HepG2 (cell line): ENCODE results near the gene CADM2. TPM values are rescaled to one million over a fixed set of nuclear protein-coding genes. Genes with fewer than 3 reads are reported as not detected.
A peak's percentile ranks its signal among the peaks of the same experiment; 100 is the strongest.

Experiments used
- CEBPG ChIP-seq: IDR thresholded peaks from 2 replicates; pipeline ENCODE4 v1.6.1; 2016
- FOXP1 ChIP-seq, 2 experiments: fragments of 450-650 bp in 1 of 2; IDR thresholded peaks; 2 replicates each; pipeline ENCODE4 v1.6.1; 2017 to 2018; ENCODE audit warnings: antibody characterized with exemption in 1 of 2
- HDAC1 ChIP-seq: sonication (generic); formaldehyde crosslinking; IDR thresholded peaks from 2 replicates; pipeline ENCODE4 v1.5.1; 2020; ENCODE audit warnings: mild to moderate bottlenecking, missing genetic modification reagents
- MAFK ChIP-seq, 2 experiments: IDR thresholded peaks in 1 of 2; conservative IDR thresholded peaks in 1 of 2; 2 replicates each; pipeline ENCODE4 v1.6.1; 2011; ENCODE audit warnings: improper control_type of control experiment in 2 of 2, low read length in 2 of 2
- NFE2L2 ChIP-seq: fragments of 150-350 bp; IDR thresholded peaks from 2 replicates; pipeline ENCODE4 v1.6.1; 2014; ENCODE audit warnings: low read length
- NR2F6 ChIP-seq, 2 experiments: IDR thresholded peaks; 2 replicates each; pipeline ENCODE4 v1.6.1; 2016; ENCODE audit warnings: antibody characterized with exemption in 1 of 2, mild to moderate bottlenecking in 1 of 2
- POGZ ChIP-seq: sonication (generic); formaldehyde crosslinking; IDR thresholded peaks from 2 replicates; pipeline ENCODE4 v1.4.0; 2020; ENCODE audit warnings: mild to moderate bottlenecking, missing genetic modification reagents
- RXRB ChIP-seq: IDR thresholded peaks from 2 replicates; pipeline ENCODE4 v1.6.1; 2016; ENCODE audit warnings: borderline replicate concordance, missing genetic modification reagents, missing compliant biosample characterization
- SMYD3 ChIP-seq: sonication (generic); formaldehyde crosslinking; IDR thresholded peaks from 2 replicates; pipeline ENCODE4 v1.8.1; 2023; ENCODE audit warnings: mild to moderate bottlenecking, missing genetic modification reagents
- ZBTB1 ChIP-seq: sonication (generic); formaldehyde crosslinking; IDR thresholded peaks from 2 replicates; pipeline ENCODE4 v1.4.0; 2020; ENCODE audit warnings: missing genetic modification reagents, borderline replicate concordance
- ZNF20 ChIP-seq: sonication (generic); formaldehyde crosslinking; IDR thresholded peaks from 2 replicates; pipeline ENCODE4 v1.4.0; 2020; ENCODE audit warnings: mild to moderate bottlenecking, moderate library complexity, missing genetic modification reagents
- ZSCAN22 ChIP-seq: sonication (generic); formaldehyde crosslinking; IDR thresholded peaks from 2 replicates; pipeline ENCODE4 v1.4.0; 2020; ENCODE audit warnings: mild to moderate bottlenecking, missing genetic modification reagents
- polyA plus RNA-seq, 8 experiments: library from polyadenylated mRNA; depleted of rRNA in 3 of 8; stranded (reverse) in 7 of 8; unstranded in 1 of 8; fragments of >200 nt; fragmentation: Illumina TruSeq in 4 of 8; extraction: Trizol in 4 of 8; gene quantifications; 2 replicates each; pipeline versions ENCODE4 v1.2.1 to v1.2.3, GENCODE V29; 2011 to 2016; ENCODE audit warnings: low read depth in 4 of 8, missing spikeins in 1 of 8, mixed read lengths in 1 of 8; ENCODE audit not compliant: insufficient read depth in 1 of 8
- total RNA-seq, 5 experiments: library from RNA; depleted of rRNA; stranded (reverse); fragments of >200 nt; fragmentation: Illumina TruSeq; extraction: Trizol; gene quantifications; 2 replicates each; pipeline ENCODE4 v1.2.3, GENCODE V29; 2016; ENCODE audit warnings: low read depth in 1 of 5
- TF ChIP-seq, protein P1 (sequence below): IDR thresholded peaks from 2 replicates; pipeline ENCODE4 v1.6.1; 2016; ENCODE audit warnings: missing biosample characterization, missing genetic modification reagents, low read depth
- TF ChIP-seq, protein P2 (sequence below): sonication (generic); formaldehyde crosslinking; IDR thresholded peaks from 2 replicates; pipeline ENCODE4 v1.5.1; 2020; ENCODE audit warnings: mild to moderate bottlenecking, missing genetic modification reagents, borderline replicate concordance
- TF ChIP-seq, protein P3 (sequence below): sonication (generic); formaldehyde crosslinking; IDR thresholded peaks from 2 replicates; pipeline ENCODE4 v1.4.0; 2020; ENCODE audit warnings: mild to moderate bottlenecking, missing genetic modification reagents
- TF ChIP-seq, protein P4 (sequence below): sonication (generic); formaldehyde crosslinking; conservative IDR thresholded peaks from 2 replicates; pipeline ENCODE4 v1.4.0; 2020; ENCODE audit warnings: missing genetic modification reagents

CADM2 gene
- total and polyA plus RNA-seq, 2 of the 13 experiments (the other 11 are each of a cell fraction or from before 2014, with no cell fraction given), result not detected

DNA sequence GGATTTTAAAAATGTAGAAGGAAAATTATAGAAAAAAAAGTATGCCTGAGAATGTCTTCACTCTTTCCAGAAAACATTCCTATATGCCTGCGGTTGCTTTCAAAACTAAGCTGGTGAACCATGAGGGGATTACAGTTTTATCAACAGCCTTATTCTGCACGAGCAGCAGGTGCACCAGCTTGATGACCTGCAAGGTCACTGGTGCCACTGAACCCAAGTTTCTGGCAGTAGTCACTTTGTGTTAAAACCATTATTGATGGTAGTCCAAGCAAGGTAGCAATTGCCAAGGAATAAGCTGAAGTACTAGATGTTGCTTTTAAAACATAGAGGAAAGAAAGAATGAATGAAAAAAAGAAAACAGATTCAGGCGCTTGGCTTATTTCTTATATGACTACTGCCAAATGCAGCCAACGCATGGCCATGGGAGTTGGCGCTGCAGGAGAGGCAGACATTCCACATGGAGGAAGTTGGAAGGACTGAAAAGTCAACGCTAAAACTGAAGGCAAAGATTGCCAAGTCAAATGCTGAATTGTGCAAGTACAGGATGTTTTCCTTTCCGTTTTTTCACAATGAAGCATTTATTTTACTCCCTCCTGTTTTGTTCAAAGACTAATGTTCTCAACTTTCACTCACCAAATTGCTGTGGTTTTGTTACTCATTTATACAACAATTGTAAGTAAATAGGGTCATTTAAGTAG lies 601.4 kb downstream of the CADM2 start (continued):
- TF ChIP-seq HDAC1 (CRISPR knock-in tag) (no peak), NR2F6 (IDR thresholded peaks at IDR 0.05) (no peak), NR2F6 (CRISPR knock-in tag; IDR thresholded peaks at IDR 0.05) (no peak), ZSCAN22 (CRISPR knock-in tag) (no peak), MAFK (conservative IDR thresholded peaks at IDR 0.05 in 1 of 2, IDR thresholded peaks at IDR 0.05 in 1 of 2; ENCODE audit: low read length in 2 of 2) (0 out of 4 replicates have a peak, but pooled peaks have one; percentile 1 to 8), ZNF20 (CRISPR knock-in tag) (no peak), RXRB (peak; percentile 20; the same call in 1 of the 2 replicates), CEBPG (CRISPR knock-in tag) (peak; percentile 64), NFE2L2 (no peak), FOXP1 (IDR thresholded peaks at IDR 0.05) (no peak), FOXP1 (CRISPR knock-in tag; IDR thresholded peaks at IDR 0.05) (peak; percentile 62; the same call in 1 of the 2 replicates), ZBTB1 (no peak), SMYD3 (CRISPR knock-in tag) (no peak), POGZ (peak; percentile 40)
- TF ChIP-seq, protein P1, sequence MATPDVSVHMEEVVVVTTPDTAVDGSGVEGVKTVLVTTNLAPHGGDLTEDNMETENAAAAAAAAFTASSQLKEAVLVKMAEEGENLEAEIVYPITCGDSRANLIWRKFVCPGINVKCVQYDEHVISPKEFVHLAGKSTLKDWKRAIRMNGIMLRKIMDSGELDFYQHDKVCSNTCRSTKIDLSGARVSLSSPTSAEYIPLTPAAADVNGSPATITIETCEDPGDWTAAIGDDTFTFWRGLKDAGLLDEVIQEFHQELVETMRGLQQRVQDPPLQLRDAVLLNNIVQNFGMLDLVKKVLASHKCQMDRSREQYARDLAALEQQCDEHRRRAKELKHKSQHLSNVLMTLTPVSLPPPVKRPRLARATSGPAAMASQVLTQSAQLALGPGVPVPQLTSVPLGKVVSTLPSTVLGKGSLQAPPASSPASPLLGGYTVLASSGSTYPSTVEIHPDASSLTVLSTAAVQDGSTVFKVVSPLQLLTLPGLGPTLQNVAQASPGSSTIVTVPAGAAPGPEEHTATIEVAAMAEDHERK (CRISPR knock-in tag), result no peak
- TF ChIP-seq, protein P2, sequence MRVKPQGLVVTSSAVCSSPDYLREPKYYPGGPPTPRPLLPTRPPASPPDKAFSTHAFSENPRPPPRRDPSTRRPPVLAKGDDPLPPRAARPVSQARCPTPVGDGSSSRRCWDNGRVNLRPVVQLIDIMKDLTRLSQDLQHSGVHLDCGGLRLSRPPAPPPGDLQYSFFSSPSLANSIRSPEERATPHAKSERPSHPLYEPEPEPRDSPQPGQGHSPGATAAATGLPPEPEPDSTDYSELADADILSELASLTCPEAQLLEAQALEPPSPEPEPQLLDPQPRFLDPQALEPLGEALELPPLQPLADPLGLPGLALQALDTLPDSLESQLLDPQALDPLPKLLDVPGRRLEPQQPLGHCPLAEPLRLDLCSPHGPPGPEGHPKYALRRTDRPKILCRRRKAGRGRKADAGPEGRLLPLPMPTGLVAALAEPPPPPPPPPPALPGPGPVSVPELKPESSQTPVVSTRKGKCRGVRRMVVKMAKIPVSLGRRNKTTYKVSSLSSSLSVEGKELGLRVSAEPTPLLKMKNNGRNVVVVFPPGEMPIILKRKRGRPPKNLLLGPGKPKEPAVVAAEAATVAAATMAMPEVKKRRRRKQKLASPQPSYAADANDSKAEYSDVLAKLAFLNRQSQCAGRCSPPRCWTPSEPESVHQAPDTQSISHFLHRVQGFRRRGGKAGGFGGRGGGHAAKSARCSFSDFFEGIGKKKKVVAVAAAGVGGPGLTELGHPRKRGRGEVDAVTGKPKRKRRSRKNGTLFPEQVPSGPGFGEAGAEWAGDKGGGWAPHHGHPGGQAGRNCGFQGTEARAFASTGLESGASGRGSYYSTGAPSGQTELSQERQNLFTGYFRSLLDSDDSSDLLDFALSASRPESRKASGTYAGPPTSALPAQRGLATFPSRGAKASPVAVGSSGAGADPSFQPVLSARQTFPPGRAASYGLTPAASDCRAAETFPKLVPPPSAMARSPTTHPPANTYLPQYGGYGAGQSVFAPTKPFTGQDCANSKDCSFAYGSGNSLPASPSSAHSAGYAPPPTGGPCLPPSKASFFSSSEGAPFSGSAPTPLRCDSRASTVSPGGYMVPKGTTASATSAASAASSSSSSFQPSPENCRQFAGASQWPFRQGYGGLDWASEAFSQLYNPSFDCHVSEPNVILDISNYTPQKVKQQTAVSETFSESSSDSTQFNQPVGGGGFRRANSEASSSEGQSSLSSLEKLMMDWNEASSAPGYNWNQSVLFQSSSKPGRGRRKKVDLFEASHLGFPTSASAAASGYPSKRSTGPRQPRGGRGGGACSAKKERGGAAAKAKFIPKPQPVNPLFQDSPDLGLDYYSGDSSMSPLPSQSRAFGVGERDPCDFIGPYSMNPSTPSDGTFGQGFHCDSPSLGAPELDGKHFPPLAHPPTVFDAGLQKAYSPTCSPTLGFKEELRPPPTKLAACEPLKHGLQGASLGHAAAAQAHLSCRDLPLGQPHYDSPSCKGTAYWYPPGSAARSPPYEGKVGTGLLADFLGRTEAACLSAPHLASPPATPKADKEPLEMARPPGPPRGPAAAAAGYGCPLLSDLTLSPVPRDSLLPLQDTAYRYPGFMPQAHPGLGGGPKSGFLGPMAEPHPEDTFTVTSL (CRISPR knock-in tag), result peak; percentile 44; the same call in 1 of the 2 replicates
- TF ChIP-seq, protein P3, sequence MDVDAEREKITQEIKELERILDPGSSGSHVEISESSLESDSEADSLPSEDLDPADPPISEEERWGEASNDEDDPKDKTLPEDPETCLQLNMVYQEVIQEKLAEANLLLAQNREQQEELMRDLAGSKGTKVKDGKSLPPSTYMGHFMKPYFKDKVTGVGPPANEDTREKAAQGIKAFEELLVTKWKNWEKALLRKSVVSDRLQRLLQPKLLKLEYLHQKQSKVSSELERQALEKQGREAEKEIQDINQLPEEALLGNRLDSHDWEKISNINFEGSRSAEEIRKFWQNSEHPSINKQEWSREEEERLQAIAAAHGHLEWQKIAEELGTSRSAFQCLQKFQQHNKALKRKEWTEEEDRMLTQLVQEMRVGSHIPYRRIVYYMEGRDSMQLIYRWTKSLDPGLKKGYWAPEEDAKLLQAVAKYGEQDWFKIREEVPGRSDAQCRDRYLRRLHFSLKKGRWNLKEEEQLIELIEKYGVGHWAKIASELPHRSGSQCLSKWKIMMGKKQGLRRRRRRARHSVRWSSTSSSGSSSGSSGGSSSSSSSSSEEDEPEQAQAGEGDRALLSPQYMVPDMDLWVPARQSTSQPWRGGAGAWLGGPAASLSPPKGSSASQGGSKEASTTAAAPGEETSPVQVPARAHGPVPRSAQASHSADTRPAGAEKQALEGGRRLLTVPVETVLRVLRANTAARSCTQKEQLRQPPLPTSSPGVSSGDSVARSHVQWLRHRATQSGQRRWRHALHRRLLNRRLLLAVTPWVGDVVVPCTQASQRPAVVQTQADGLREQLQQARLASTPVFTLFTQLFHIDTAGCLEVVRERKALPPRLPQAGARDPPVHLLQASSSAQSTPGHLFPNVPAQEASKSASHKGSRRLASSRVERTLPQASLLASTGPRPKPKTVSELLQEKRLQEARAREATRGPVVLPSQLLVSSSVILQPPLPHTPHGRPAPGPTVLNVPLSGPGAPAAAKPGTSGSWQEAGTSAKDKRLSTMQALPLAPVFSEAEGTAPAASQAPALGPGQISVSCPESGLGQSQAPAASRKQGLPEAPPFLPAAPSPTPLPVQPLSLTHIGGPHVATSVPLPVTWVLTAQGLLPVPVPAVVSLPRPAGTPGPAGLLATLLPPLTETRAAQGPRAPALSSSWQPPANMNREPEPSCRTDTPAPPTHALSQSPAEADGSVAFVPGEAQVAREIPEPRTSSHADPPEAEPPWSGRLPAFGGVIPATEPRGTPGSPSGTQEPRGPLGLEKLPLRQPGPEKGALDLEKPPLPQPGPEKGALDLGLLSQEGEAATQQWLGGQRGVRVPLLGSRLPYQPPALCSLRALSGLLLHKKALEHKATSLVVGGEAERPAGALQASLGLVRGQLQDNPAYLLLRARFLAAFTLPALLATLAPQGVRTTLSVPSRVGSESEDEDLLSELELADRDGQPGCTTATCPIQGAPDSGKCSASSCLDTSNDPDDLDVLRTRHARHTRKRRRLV (CRISPR knock-in tag), result no peak
- TF ChIP-seq, protein P4, sequence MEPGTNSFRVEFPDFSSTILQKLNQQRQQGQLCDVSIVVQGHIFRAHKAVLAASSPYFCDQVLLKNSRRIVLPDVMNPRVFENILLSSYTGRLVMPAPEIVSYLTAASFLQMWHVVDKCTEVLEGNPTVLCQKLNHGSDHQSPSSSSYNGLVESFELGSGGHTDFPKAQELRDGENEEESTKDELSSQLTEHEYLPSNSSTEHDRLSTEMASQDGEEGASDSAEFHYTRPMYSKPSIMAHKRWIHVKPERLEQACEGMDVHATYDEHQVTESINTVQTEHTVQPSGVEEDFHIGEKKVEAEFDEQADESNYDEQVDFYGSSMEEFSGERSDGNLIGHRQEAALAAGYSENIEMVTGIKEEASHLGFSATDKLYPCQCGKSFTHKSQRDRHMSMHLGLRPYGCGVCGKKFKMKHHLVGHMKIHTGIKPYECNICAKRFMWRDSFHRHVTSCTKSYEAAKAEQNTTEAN (CRISPR knock-in tag), result no peak
